ENCODE data around the gene ZNF320.
"Not testable (repeated sequence)": the region's sequence is repeated elsewhere in the genome, so short reads cannot be mapped to it uniquely, and the experiment has no call there.

DNA sequence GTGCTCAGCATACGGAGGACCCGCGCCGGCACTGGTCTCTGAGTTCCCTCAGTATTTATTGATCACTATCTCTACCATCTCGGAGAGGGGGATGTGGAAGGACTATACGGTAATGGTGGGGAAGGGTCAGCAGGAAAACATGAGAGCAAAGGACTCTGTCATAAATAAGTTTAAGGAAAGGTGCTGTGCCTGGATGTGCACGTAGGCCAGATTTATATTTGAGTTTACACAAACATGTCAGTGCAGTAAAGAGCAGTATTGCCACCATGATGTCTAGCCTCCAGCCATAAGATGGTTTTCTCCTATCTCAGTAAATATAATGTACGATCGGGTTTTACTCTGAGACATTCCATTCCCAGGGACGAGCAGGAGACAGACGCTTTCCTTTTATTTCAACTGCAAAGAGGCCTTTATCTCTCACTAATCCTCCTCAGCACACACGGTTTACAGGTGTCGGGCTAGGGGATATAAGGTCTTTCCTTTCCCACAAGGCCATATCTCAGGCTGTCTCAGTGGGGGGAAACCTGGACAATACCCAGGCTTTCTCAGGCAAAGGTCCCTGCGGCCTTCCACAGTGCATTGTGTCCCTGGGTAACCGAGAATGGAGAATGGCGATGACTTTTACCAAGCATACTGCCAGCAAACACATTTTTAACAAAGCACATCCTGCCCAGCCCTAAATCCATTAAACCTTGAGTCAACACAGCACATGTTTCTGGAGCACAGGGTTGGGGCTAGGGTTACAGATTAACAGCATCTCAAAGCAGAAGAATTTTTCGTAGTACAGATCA is 47.5 kb upstream of the ZNF320 start:
- TF ChIP-seq, protein P1, sequence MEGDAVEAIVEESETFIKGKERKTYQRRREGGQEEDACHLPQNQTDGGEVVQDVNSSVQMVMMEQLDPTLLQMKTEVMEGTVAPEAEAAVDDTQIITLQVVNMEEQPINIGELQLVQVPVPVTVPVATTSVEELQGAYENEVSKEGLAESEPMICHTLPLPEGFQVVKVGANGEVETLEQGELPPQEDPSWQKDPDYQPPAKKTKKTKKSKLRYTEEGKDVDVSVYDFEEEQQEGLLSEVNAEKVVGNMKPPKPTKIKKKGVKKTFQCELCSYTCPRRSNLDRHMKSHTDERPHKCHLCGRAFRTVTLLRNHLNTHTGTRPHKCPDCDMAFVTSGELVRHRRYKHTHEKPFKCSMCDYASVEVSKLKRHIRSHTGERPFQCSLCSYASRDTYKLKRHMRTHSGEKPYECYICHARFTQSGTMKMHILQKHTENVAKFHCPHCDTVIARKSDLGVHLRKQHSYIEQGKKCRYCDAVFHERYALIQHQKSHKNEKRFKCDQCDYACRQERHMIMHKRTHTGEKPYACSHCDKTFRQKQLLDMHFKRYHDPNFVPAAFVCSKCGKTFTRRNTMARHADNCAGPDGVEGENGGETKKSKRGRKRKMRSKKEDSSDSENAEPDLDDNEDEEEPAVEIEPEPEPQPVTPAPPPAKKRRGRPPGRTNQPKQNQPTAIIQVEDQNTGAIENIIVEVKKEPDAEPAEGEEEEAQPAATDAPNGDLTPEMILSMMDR (conservative IDR thresholded peaks at IDR 0.05; ENCODE audit: low read depth, low read length) = not testable (repeated sequence)
- not testable (repeated sequence) for TF ChIP-seq EZH2 (IDR thresholded peaks at IDR 0.05; ENCODE audit: borderline replicate concordance, low read depth, low read length, poor library complexity, severe bottlenecking)

Data from A673 (cell line).